CD4-positive, alpha-beta T cell treated with Interleukin-6 for 4 hours (primary cell): ENCODE results near the gene KCNK13.
"Not testable (repeated sequence)": the region's sequence is repeated elsewhere in the genome, so short reads cannot be mapped to it uniquely, and the experiment has no call there.

Source experiments
- DNase-seq: peaks from one replicate; pipeline ENCODE4 v3.0.0-alpha.2; 2020; ENCODE audit warnings: mixed read lengths

The KCNK13 gene

DNA sequence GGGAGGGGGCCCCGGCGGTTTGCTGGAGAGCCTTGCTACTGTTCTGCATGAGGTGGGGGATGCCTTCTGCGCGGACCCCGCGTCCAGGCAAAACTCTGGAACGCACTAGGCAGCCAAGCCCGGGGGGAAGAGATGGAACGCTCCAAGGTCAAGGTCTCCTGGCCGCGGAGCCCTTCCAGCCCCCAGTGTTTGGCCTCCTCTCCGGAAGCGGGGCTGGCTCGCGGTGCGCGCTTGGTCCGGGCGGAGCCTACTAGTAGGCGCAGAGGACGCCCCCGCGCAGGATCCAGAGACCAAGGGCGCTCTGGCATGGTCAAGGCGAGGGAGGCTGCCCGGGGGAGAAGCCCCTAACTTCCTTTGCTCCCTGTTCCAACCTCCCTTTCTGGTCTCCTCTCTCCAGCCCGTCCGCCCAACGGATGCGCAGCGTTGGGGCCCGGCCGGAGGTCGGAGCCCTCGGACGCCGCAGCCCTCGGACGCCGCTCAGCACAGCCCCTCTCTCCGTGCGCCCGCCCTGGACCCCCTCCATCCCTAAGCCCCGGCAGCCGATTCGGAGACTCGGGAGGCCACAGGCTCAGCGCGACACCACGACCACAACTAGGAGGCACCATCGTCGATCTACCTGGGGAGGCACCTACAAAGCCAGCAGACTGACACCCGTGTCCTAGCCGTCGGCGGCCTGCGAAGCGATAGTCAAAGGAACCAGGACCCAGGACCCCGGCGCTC lies 669 bp upstream of the KCNK13 start:
- no peak for DNase-seq

DNA sequence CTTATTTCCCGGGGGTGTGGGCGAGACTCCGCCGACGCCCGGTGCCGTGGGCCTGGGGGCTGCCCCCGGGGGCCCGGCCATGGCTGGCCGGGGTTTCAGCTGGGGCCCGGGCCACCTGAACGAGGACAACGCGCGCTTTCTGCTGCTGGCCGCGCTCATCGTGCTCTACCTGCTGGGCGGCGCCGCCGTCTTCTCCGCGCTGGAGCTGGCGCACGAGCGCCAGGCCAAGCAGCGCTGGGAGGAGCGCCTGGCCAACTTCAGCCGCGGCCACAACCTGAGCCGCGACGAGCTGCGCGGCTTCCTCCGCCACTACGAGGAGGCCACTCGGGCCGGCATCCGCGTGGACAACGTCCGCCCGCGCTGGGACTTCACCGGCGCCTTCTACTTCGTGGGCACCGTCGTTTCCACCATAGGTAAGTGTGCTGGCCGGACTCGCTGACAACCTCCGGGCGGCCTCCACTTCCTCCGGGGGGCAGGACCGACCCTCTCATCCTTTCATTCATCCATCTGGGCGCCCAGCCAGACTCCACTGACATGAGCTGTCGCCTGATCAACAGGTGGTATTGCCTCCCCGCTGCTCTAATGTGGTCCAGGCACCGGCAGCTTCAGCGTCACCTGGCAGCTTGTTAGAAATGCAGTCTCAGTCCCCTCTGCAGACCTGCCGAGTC lies 467 bp downstream of the KCNK13 start:
- DNase-seq = no peak

DNA sequence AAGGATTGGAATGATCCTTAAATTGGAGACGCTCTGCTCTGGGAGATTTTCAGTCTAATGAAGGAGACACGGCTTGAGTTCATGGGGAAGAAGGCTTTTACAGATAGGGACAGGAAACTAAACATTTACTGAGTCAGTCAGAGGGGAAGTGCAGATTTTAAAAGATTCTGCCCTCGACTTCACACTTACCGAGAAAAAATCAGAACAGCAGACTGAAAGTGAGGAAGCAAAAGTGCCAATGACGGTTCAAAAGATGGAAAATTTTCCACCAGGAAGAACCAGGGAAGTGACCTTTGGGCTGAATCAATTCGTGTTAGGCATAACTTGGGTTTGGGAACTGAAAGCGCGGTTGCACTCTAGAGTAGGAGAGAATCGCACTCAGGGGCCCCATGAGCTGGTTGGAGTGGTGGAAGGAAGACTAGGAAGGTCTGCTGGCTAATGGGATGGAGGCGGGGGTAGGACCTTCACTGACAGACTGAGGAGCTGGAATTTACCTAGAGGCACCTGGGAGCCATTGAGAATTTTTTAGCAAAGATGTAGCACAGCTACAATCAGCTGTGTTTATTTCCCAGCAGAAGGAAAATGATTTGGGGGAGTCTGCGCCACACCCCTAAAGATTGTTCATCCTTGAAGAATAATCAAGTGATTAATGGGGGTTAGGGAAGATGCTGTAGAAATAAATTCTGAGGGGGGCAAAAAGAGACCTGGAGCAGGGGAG lies 1.2 kb downstream of the KCNK13 start:
- no peak for DNase-seq

DNA sequence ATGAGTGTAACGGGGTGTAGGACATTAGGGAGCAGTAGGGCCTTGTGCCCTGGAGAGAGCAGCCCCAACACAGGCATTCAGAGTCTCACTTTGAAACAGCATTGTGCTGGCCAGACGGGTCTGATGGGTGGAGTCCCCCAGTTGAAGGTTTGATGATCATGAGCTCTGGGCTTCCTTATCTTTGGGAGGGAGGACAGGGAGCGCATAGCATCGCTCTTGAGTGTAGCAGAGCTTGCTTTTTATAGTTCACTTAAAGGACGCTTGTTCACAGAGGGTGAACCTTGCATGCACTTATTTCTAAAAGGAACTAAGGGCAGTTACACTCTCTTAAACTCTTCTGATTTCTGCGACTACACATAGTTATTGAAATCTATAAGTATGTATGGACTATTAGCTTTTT lies 10.6 kb downstream of the KCNK13 start:
- no peak for DNase-seq

DNA sequence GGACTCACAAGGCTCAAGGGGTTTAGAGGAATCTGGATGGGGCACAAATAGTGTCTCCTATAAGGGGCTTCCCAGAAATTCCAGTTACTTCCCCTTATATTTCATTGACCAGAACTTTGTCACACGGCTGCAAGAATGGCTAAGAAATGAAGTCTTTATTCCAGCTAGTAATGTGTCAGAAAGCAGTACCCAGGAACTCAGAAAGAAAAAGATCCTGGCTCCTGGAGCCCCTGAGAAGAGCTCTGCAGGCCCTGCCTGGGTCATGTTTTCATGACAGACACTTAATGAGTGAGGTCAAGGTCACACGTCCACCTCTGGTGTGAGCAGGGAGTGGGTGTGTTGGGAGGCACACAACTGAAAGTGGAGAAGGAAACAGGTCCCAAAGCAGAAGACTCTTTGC lies 17.8 kb downstream of the KCNK13 start:
- no peak for DNase-seq

DNA sequence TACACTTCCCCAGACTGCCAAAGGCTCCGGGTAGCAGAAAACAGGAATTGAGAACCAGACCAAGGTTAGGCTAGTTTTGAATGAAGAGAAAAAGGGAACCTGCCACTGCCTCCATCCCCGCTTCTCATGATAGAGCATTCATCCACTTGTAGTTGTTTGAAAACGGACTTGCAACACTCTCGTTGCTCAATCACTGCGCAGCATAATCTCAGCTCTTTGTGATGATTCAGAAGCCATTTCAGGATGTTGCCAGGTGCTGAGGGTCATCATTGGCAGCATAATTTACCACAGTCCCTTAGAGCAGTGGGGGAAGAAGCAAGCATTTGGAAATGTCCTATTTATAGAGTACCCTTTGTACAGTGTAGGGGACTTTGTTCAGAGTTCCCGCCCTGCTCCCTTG lies 25.6 kb downstream of the KCNK13 start:
- no peak for DNase-seq

DNA sequence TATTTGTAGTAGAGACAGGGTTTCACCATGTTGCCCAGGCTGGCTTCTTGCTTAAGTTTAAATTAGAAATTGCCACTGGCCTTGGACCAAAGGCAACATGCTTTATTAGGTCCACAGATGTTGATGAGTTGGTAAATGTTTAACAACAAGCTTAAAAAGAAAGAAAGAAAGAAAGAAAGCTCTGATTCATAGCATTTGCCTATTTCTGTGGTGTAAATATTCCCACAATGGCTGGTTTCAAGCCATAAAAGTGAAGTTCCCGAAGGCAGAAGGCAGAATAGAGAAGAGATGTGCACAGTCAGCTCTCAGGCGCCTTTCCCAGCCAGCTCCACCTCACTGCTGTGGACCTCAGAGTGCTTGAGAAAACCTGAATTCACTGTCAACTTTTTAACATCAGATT lies 26.4 kb downstream of the KCNK13 start:
- DNase-seq = no peak

DNA sequence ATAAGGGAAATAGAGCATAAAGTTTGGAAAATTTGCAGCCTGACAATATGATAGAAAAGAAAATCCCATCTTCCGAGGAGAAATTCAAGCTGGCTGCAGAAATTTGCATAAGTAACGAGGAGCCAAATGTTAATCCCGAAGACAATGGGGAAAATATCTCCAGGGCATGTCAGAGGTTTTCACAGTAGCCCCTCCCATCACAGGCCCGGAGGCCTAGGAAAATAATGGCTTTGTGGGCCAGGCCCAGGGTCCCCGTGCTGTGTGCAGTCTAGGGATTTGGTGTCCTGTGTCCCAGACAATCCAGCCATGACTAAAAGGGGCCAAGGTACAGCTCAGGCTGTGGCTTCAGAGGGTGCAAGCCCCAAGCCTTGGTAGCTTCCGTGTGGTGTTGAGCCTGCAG lies 27.7 kb downstream of the KCNK13 start:
- DNase-seq = not testable (repeated sequence)

DNA sequence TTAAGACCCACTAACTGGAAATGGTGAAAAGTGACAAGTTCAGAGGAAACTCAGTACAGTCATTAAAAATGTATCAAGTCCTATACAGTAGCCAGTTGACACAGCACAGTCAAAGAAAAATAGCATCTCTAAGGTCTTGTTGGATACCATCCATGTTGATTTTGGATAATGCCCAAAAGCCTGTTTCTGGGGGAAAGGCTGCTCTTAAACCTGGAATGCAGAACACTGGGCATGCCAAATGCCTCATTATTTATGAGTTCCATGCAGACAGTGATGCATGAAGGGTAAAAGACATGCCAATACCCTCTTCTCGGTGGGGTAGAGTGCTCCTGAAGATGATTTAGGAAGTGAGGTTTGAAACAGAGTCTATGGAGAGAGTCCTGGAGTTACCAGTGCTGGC lies 29.6 kb downstream of the KCNK13 start:
- DNase-seq = no peak

DNA sequence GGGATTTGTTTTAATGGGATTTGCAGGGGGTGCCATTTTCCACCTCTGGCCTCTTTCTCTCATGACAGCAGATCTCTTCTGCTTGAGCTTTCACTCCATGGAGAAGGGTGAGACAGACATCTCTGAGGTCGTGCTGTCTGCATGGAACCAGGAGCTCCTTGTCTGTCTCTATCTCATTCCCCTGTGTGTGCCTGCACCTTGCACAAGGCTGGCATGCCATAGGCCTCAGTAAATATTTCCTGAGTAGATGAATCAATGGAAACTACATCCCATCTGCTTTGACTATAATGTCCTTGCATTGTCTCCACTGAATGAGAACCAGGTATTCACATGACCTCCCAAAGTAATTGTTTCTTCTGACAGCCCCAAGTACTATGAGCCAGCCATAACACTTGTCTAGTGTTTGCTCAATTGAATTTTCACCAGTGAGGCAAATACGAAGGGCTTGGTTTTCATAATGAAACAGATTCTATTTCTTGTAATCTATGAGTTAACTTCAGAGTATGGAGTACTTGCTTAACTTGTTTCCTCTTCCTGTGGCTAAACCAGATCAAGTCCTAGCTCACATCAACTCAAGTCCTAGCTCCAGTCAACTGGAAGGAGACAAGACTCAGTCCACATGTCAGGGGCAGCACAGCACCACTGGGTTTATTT lies 32.3 kb downstream of the KCNK13 start:
- DNase-seq = no peak

DNA sequence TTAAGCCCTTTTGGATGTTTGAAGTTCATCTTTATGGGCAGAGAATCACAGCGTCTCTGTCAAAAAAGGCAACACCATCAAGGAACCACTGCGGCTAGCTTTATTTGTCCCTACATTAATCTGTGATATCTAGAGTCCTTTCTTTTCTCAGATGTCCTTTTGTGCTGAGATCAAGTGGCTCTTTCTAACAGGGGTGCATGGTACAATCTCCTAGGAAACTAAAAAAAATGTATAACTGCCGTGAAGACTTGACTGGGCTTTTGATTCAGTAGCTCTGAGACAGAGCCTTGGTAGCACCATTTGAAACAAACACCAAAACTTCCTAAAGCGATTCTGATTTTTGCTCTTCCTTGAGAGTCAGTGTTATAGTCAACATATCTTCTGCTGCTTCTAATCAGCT lies 33.3 kb downstream of the KCNK13 start:
- DNase-seq = no peak

DNA sequence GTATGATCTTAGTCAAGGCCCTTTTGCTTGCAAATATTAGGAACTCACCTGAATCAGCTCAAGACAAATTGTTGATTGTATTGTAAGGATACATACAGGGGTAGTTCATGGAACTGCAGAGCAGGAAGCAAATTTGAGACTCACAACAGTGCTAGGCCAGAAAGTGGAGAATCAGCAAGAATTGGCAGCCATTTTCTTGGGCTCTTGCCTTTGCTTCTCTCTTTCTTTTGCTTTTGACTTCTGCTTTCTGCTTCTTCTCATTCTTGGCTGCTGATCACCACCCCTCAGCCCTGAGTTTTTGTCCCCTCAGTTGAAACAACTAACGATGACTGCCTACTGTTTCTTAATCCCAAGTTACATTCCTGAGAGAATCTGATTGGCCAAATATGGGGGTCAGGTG lies 34.8 kb downstream of the KCNK13 start:
- no peak for DNase-seq

DNA sequence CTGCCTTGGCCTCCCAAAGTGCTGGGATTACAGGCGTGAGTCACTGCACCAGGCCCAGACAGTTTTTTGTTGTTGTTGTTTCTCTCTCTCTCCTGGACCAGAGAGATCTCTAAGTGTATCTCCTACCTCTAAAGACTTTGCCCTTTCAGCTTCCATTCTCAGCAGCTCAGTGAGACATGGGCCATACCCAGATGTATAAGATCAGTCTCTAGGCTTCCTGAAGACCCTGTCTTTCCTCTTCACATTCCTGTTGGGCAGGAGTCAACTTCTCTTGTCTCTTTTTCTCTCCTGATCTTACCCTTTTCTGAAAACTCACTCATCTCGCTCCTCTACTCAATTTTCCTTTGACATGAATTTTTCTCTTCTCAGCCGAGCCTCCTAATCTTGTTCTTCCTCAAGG lies 42.0 kb downstream of the KCNK13 start:
- DNase-seq = no peak

DNA sequence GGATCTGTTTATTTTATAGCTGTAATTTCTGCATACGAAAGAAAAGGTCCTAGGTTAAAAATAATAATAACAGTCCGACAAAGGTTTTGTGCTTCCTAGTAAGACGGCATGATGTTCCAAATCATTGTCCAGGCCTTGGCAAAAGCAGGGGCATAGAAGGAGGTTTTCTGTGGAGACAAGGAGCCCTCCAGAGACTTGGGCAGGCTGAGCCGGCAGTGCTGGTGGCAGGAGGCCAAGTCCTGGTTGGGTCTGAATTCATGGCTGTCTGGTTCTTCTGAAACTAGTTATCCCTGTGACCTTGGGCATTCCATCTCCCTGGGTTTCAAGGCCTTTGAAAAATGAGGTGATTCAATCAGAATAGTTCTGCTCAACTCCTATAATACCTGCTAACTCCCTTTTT lies 44.0 kb downstream of the KCNK13 start:
- no peak for DNase-seq

DNA sequence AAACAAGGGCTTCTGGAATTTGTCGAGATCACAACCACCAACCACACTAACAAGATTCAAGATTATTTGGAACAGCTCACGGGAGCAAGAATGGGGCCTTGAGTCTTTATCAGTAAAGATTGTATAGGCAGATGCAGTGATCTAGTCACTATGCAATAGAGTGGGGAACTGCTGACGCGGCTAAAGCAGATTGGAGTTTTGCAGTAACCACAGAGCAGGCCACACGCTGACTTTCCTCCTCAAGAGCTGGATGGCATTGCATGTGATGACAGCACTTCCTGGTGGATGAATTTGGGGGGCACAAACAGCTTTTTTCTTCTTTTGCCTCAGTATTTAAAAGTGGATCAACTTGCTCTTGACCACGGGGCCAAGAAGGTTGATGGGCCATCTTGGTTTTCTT lies 46.0 kb downstream of the KCNK13 start:
- DNase-seq = no peak

DNA sequence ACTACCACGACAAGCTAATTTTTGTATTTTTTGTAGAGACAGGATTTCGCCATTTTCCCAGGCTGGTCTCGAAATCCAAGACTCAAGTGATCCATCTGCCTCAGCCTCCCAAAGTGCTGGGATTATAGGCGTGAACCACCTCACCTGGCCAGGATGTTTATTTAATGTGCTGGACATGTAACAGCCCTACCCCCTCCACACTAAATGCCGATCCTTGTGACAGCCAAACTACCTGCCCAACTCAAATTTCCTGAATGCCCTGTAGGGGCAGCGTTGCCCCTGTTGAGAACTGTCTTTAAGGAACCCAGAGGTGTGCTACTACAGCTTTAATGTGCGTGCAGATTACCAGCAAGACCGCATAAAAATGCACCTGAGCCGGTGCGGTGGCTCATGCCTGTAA lies 48.1 kb downstream of the KCNK13 start:
- DNase-seq = no peak

DNA sequence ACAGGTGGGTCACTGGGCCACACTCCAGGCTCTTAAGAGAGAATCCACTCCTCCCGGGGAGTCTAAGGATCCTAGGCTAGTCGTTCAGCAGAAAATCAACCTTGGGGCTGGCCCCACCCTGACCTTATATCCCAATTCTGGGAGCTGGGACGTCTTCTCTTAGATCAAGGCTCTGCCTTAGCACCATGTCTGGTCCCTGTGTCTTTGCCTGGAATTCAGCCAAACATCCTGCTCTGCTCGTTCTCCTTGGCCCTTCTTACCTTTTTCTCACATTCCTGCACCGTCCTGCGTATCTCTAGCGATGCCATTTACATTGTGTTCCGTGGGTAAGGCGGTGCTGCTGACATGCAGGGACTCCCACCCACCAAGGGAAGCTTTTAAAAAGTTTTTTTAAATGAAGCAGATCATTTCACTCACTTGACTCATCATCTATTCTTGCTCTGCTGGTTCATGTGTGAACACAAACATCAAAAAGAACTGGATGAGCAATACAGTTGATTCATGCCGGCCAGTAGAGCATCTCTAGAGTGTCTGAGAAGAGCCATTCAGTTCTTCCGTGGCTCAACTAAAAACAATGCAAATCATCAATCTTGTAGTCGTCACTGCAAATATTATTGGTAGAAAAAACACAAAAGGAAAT lies 50.2 kb downstream of the KCNK13 start:
- DNase-seq = no peak

DNA sequence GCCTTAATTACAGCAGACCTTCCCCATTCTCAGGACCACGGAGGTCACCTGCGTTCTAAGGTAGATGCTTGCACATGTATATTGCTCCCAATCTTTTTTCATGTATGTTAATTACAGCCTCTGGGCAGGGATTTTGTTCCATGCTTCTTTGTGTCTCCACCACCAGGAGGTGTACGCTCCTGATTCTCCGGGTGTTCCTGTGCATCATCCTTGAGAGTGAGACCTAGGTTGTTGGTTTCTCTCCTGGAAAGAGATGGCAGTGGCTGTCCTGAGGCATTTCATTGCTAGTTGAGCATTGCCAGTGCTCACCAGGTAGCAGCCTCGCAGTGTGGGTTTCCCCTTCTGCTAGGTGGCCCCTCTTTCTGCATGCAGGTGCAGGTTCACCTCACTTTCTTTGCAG lies 52.8 kb downstream of the KCNK13 start:
- no peak for DNase-seq

DNA sequence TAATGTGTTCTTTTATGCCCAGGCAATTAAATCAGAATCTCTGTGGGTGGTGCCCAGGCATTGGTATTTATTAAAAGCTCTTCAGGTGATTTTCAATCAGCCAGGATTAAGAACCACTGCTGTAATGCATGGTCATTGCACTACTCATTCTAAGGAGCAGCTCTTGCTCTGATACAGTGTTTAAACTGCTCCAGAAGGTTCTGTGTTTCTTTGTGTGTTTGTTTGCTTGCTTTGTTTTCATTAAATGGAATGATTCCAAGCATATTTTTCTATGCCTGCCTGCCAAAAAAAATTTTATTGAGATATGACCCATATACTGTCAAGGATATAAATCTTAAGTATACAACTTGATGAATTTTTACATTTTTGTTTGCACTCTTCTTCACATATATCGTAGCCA lies 54.0 kb downstream of the KCNK13 start:
- DNase-seq = no peak

DNA sequence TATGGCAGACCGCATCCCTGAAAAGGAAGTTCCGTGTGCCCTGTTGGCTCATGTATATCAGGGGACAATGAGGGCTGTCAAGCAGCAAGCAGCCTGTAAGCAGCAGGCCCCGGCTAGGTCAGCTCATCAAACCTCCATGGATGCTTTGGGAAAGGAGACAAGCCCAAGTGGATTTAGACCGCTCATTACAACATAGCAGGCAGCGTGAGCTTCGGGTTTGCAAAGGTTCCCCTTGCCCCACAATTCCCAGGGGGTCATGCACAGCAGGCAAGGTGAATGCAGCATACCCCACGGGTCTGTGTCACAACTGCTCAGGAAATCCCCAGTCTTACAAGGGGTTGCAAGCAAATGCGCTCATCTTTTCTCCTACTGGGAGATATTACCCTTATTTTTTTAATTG lies 54.6 kb downstream of the KCNK13 start:
- no peak for DNase-seq

DNA sequence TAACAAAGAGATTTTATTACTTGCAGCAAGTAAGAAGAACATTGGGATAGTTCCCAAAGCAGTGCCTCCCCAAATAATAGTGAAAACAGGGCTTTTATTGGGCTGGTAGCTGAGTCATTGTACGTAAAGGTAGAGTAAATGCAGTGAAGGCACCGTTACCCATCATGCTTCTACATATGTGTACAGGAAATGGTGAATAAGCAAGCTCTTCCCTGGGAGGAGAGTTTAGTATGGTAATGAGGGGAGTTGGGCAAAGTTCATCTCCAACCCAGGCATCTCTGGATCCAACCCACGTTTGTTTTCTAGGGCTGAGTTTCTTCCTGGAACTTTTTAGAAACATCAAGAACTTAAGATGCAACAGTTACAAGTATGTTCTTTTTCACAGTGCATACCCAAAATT lies 56.2 kb downstream of the KCNK13 start:
- DNase-seq = no peak

DNA sequence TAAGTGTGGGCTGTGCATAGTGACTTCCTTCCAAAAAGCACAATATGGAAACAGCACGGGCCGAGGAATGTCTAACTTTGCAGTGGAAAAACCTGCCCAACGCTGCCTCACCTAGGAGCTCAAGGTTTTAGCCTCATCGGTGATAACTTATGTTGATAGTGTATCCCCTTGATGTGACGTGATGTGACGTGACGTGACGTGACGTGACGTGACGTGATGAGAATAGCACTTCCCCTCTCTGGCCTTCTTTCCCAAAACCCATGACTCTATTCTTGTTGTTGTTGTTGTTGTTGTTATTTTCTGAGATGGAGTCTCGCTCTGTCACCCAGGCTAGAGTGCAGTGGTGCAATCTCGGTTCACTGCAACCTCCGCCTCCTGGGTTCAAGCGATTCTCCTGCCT lies 64.5 kb downstream of the KCNK13 start:
- no peak for DNase-seq
